ENCODE results near the gene PLA2G4E. TPM values are rescaled to one million over a fixed set of nuclear protein-coding genes. Genes with fewer than 3 reads are reported as not detected.
A peak's percentile ranks its signal among the peaks of the same experiment; 100 is the strongest.

The PLA2G4E gene
- total and polyA plus RNA-seq, 2 of the 13 experiments (the other 11 are each of a cell fraction or from before 2014, with no cell fraction given), result not detected

GRCh38 chr15:42056934-42057798 lies 36.3 kb upstream of the PLA2G4E start (continued):
- TF ChIP-seq ZNF570 (CRISPR knock-in tag; IDR thresholded peaks at IDR 0.05; ENCODE audit: borderline replicate concordance), result no peak
- no peak for TF ChIP-seq FOSL1 (CRISPR knock-in tag; IDR thresholded peaks at IDR 0.05; ENCODE audit: borderline replicate concordance)
- TF ChIP-seq ZNF263 (CRISPR knock-in tag; IDR thresholded peaks at IDR 0.05), result peak; percentile 60; the same call in 1 of the 2 replicates
- no peak for TF ChIP-seq ZNF281 (CRISPR knock-in tag; IDR thresholded peaks at IDR 0.05; ENCODE audit: borderline replicate concordance)
- peak; percentile 65; the same call in 1 of the 2 replicates for TF ChIP-seq ARNT2 (CRISPR knock-in tag; IDR thresholded peaks at IDR 0.05; ENCODE audit: low read depth)
- no peak for TF ChIP-seq ZUFSP (CRISPR knock-in tag; IDR thresholded peaks at IDR 0.05; ENCODE audit: borderline replicate concordance)
- TF ChIP-seq SATB2 (CRISPR knock-in tag; IDR thresholded peaks at IDR 0.05), result no peak
- TF ChIP-seq CSRNP1 (CRISPR knock-in tag; IDR thresholded peaks at IDR 0.05), result 0 out of 2 replicates have a peak, but pooled peaks have one; percentile 63
- TF ChIP-seq SYNCRIP (IDR thresholded peaks at IDR 0.05; ENCODE audit: insufficient read depth, low read depth, low read length), result no peak
- TF ChIP-seq ZNF333 (CRISPR knock-in tag; IDR thresholded peaks at IDR 0.05; ENCODE audit: borderline replicate concordance), result no peak
- no peak for TF ChIP-seq E2F2 (CRISPR knock-in tag; IDR thresholded peaks at IDR 0.05; ENCODE audit: borderline replicate concordance)
- no peak for TF ChIP-seq AFF4 (CRISPR knock-in tag; IDR thresholded peaks at IDR 0.05)
- TF ChIP-seq ZIK1 (CRISPR knock-in tag; IDR thresholded peaks at IDR 0.05; ENCODE audit: borderline replicate concordance, low read depth), result no peak

Measured in HepG2 (cell line).